GM18505 (cell line): Measurements from ENCODE around the gene GLI3.

Experiments used
- ATAC-seq: cut with Tn5 transposase; IDR thresholded peaks from one replicate; pipeline ENCODE4 v1.9.1; 2021; ENCODE audit not compliant: unreplicated experiment
- POLR2A ChIP-seq: IDR thresholded peaks from 4 replicates; pipeline ENCODE4 v1.6.1; 2011; ENCODE audit warnings: borderline replicate concordance; ENCODE audit not compliant: insufficient read depth, insufficient read length; ENCODE audit errors: extremely low read depth

The GLI3 gene

GRCh38 chr7:42194238-42194637, 42.8 kb downstream of the GLI3 start:
- TF ChIP-seq POLR2A, result no peak
- no peak for ATAC-seq

GRCh38 chr7:42193471-42194129, 43.4 kb downstream of the GLI3 start:
- no peak for ATAC-seq

DNA sequence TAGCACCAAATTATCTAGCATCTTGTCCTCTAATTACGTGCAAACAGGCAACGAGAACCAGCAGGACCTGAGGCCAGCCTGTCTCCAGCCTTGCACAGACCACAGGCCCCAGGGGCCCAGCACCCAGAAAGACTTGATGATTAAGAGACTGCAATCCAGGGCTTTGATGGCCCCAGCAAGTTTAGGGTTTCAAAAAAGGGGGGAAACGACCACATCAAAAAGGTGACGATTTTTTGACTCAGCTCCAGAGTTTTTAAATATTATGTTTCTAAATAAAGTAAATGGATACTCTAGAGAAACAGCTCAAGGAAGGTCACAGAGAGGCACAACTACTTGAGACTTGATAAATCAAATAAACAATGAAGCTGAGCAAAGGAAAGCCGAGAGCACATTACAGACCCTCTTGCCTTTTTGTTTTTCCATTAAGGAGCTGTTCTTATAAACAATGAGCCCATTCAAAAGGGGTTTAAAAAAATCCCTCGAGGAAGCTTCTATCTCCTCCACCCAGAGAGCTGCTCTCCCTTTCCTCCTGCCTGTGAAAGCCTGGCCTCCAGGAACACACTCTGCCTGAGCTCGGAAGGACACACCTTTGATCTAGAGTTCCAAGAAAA, 44.1 kb downstream of the GLI3 start:
- no peak for TF ChIP-seq POLR2A
- no peak for ATAC-seq

More at GRCh38 chr7:42193471-42194129, 43.4 kb downstream of the GLI3 start:
- no peak for TF ChIP-seq POLR2A

DNA sequence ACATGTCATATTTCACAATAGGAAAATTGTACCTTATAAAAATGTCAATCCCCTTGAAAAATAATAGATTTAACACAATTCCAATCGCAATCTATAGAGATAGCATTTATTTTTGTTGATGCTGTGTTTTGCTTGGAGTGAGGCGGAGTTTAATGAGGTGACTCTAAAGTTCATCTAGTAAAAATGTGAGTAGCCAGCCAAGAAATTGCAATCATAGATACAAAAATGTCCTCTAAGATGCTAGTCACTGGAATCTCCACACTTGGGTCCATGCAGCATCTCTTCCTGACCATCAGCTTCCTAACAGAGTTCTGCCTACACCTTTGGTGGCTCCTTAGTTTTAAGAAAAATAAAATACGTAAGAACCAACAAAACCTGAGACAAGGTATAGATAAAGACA, 44.9 kb downstream of the GLI3 start:
- no peak for ATAC-seq
- no peak for TF ChIP-seq POLR2A

GRCh38 chr7:42189535-42189934, 47.5 kb downstream of the GLI3 start:
- no peak for TF ChIP-seq POLR2A
- no peak for ATAC-seq

DNA sequence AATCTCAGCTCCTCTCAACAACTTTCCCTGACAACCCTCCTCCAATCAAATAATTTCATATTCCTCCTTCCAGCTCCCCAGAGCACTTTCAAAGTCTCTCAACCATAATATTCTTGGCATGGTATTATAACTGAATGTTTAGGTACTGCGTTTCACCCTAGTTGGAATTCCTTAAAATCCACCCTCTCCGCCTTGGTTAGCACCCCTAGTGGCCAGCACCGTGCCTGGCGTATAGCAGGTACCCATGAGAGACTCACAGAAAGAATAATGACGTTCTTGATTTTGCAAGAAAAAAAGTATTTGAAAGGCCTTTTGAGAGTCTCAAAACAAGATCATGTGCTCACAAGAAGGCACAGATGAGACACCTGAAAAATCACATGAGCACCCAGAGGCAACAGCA, 50.9 kb downstream of the GLI3 start:
- no peak for TF ChIP-seq POLR2A
- no peak for ATAC-seq

DNA sequence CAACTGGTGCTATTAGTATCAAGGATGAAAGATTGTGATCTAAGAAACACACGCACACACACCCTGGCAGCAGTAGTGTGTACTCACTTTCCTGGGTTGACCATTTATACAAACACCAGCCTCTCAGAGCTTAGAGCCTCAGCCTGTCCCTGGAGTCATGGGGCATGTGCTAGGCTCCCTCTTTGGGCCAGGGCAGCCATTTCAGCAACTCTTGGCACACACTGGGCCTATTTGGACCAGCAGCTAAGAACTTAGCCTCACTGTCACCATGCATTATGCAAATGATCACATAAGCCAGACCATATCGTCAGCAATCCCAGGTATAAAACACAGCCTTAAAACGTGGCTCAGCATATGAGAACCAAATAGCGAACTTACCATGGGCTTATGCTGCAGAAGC, 51.3 kb downstream of the GLI3 start:
- no peak for TF ChIP-seq POLR2A
- ATAC-seq, result no peak

DNA sequence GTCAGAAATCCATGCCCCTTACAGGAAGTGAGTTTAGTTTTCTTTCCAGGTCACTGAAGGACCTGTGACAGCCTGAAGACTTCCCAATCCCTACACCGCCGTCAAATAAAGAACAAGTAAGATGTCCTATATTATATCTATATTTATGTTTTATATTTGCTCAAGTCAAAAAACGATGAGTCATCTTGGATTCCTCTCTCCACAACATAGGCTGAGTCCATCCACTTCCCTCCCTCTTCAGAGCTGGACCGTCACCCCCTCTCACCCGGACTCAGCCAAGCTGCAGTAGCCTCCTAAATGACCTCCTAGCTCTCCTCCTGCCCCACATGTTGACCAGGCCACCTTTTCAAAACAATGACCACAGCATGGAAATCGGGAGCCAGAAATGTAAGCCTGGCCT, 53.5 kb downstream of the GLI3 start:
- ATAC-seq, result no peak
- no peak for TF ChIP-seq POLR2A

GRCh38 chr7:42181566-42181965, 55.4 kb downstream of the GLI3 start:
- TF ChIP-seq POLR2A, result no peak
- ATAC-seq, result no peak

DNA sequence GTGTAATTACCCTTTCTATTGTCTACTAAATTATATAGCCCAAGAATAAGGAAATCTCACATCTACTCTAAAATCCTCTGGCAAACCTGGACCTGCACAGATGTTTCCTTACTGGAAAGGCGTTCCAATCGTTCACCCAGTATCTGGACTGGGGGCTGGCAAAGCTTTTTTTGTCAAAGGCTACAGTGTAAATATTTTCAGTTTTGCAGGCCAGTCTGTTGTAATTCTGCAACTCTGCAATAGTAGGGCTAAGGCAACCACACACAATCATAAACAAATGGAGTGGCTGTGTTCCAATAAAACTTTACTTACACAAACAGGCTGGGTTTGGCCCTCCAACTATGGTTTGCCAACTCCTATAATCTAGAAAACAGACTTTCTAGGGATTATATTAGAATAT, 56.2 kb downstream of the GLI3 start:
- TF ChIP-seq POLR2A, result no peak
- no peak for ATAC-seq

- ATAC-seq, result no peak
Observed at GRCh38 chr7:42176724-42177101, 60.3 kb downstream of the GLI3 start.

DNA sequence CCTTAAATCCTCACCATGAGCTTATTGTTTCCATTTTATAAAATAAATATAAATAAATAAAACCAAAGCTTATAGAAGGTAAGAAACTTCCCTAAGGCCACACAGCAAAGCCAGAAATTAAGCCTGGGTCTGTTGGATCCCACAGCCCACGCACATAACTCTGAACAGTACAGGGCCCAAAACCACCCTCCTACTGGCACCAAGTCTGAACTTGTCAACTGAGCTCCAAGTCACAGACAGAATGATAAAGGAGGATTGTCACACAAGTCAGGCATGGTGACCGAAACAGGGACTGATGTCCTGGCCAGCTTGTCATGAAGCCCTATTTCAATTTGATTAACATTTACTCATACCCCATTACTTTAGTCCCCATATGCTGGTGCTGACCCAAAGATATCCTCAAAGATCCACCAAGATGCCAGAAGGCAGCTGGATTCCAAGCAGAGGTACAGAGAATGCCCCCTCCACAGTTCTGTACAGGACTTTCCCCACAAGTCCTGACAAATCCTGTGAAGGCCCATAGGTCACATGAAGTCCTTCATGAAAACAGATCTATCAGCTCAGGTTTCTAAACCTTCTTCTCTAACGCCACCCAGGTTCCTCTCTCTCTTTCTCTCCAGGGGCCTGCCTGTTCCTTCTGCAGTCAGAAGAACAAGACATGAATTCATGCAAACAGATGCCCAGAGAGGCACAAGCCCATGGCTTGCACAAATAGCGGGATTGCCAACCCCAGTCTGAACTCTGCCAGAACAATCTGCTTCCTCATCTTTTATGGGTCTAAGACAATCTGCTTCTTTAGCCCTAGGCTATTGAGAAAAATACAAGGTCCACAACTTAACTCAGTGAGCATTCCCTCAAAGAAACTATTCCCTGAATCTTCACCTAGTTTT, 60.9 kb downstream of the GLI3 start:
- ATAC-seq, result no peak
- no peak for TF ChIP-seq POLR2A

More at GRCh38 chr7:42176724-42177101, 60.3 kb downstream of the GLI3 start:
- TF ChIP-seq POLR2A, result no peak

DNA sequence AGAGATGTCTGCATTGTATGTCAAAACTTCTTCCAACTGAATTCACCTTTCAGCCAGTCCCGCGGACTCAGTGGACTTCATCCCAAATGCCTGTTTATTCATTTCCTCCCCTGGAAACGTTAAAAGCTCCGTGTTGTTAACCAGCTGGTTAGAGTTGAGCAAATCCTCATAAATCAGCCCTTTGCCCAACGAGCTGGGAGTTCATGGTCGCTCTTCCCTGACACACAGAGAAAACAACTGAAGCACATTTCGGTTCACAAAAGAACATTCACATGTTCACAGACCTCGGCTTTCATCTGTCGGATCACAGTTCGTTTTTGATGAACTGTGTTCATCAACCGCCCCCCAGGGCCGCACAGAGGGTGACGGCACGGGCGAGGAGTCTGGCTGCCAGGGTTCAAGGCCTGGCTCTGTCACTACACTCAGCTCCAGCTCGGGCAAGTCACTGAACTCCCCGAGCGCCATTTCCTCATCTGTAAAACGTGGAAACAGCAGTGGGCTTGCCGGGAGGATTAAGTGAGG, 62.6 kb downstream of the GLI3 start:
- no peak for ATAC-seq
- no peak for TF ChIP-seq POLR2A

- ATAC-seq, result no peak
- TF ChIP-seq POLR2A, result no peak
Observed at GRCh38 chr7:42170724-42171123, 66.3 kb downstream of the GLI3 start.

DNA sequence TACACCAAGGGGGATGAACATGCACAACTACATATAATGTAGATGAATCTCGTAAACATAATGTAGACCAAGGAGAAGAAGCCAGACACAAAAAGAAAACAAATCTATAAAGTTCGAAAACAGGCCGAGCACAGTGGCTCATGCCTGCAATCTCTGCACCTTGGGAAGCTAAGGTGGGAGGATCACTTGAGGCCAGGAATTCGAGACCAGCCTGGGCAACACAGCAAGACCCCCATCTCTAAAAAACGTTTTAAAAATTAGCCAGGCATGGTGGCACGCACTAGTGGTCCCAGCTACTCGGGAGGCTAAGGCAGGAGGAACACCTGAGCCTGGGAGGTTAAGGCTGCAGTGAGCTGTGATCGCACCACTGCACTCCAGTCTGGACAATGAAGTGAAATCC, 68.5 kb downstream of the GLI3 start:
- ATAC-seq, result no peak
- TF ChIP-seq POLR2A, result no peak
